Pons (tissue), 1 donor: ENCODE results near the gene ZNF665.
"Not testable (repeated sequence)": the region's sequence is repeated elsewhere in the genome, so short reads cannot be mapped to it uniquely, and the experiment has no call there.

Source experiments
- DNase-seq: peaks from one replicate; pipeline ENCODE4 v3.0.0-alpha.2; 2016; ENCODE audit warnings: low spot score

ZNF665 gene

DNA sequence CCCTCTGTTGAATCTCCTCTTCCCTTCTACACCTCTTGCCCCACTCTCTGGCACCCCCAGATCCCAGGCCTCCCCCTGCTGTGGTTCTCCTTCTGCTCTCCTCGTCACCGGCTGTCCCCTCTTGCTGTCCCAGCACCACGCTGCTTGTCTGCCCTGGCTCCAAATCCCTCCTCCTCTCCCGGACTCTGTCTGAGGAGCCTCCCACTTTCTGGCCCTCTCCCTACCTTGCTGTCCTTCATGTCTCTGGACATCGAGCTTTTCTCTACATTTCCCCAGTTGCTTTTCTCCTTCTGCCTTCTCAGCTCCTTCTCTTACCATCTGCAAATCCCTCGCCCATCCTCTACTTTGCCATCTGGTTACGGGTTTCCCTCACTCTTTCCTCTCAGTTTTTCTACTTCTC, 35.5 kb downstream of the ZNF665 start:
- no peak for DNase-seq

DNA sequence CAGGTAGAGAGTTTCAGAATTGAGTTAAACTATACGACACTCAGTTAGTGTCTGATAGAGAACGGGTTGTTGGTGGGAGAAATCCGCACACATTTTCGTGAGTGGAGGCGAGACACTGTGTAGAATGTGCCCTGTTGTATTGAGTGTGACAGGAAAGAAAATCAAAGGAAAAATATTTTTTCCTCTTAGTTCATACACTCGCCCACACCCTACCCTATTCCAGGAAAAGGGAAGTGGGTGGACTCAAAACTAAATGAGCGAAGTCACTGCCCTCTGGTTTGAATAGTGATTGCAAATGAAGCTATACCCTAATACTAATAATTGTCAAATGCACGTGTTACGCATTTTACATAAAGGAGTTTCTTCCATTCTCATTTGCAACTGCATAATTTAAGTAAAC, 36.3 kb downstream of the ZNF665 start:
- DNase-seq: no peak

DNA sequence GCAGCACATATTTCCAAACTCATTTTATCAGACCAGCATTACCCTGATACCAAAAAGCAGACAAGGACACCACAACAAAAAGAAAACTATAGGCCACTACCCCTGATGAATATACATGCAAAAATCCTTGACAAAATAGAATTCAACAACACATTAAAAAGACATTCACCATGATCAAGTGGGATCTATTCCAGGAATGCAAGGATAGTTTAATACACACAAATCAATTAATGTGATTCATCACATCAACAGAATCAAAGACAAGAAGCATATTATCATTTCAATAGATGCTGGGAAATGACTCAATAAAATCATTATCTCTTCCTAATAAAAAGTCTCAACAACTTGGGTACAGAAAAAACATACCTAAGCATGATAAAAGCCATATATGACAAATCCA, 45.5 kb downstream of the ZNF665 start:
- DNase-seq: no peak

DNA sequence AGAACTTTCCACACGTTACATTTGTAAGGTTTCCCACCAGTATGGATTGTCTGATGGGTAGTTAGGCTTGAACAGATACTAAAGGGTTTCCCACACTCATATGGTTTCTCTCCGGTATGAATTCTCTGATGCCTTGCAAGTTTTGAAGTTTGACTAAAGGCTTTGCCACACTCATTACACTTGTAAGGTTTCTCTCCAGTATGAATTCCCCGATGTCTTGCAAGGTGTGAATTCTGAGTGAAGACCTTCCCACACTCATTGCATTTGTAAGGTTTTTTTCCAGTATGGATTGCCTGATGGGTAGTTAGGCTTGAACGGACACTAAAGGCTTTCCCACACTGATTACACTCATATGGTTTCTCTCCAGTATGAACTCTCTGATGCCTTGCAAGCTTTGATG, 52.8 kb downstream of the ZNF665 start:
- no peak for DNase-seq

DNA sequence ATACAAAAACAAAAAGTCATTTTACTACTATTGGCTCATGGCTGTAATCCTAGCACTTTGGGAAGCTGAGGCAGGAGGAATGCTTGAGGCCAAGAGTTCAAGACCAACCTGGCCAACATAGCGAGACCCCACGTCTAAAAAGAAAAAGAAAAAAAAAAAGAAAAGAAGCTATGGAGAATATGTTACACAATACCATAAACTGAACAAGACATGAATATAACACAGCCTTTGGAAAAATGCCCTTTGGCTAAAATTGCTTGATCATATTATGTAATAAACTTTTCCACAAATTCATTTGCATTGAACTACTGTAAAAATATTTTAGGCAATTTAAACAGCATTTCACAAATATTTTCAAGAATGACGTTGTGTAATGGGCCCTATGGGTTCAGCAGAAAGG, 56.7 kb downstream of the ZNF665 start:
- DNase-seq: no peak

DNA sequence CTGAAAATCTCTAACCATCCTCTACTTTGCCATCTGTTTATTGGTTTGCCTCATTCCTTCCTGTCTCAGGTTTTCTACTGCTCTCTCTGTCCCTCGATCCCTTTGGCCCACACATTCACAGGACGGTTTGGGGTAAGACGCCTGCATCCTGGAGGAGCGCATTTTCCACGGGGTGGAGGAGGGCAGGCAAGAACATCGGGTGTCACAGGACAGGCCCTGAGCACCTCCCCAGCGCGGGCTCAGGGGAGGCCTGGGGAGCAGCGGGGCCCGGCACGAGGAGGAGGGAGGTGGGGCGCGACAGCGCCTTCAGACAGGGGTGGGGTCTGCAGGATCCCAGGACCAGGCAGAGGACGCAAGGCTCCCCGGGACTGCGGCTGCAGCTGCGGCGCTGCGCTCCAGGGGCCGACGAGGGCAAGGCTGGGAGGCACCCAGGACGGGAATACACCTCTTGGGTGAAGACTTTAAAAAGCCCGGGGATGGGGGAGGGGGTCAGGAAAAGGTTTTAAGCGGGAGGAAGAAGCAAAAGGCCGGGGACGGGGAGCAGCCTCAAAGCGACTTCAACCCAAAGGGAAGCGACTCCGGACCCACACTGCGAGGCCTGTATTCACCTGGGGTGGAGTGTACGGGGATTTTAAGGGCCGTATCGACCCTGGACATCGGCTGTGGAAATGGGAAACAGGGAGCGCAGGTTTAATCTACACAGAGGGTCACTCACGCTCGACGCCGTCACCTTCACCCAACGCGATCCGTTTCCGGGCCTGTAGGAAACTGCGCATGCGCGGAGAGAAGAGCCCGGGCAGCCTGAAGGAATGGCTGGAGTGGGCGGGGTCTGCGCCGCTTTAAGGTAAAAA, 60.8 kb downstream of the ZNF665 start, which contains the start of gene ZNF415:
TSS of gene ZNF415 (minus strand) at position 770 of the 851 bp plus-strand sequence. CDS start 10,234 bp downstream, outside the sequence.
- DNase-seq: peak; percentile 63

DNA sequence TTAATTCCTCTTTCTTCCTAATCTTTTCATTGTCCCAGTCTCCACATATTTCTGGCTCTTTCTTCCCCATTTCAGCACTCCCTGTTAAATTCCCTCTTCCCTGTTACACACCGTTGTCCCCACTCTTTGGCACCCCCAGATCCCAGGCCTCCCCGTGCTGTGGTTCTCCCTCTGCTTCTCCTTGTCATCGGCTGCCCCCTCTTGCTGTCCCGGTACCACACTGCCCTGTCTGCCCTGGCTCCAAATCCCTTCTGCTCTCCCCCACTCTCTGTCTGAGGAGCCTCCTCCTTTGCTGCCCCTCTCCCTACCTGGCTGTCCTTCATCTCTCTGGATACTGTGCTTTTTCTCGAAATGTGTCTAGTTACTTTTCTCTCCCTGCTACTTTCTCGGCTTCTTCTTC, 61.4 kb downstream of the ZNF665 start:
- no peak for DNase-seq

DNA sequence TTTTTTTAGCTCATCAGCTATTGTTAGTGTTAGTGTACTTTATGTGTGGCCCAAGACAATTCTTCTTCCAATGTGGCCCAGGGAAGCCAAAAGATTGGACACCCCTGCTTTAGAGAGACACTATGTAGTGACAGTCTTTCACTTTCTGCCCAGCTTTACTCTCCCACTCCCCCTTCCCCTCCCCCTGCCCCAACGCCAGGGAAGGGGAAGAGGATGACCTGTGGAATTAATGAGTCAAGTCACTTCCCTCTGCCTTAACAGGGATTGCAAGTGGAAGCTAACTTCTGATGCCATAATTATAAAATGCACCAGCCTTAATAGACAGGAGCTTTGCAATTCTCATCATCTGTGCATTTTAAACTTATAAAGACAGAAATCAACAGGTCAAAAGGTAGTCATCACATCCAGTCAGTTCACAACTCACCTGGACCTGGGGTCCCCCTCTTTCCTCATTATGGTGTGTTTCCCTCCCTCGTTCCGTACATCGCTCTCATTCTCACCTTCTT, 62.0 kb downstream of the ZNF665 start:
- no peak for DNase-seq

DNA sequence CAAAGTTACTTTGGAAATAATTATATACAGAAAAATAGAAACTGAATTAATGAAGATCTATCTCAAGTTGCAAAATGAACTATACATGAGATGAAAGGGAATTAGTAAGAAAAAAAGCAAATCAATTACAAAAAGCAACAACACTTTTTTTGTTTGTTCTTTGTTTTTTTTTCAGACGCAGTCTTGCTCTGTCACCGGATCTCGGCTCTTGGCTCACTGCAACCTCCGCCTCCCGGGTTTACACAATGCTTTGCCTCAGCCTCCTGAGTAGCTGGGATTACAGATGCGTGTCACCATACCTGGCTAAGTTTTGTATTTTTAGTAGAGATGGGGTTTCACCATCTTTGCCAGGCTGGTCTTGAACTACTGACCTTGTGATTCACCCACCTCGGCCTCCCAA, 62.7 kb downstream of the ZNF665 start:
- peak; percentile 51 for DNase-seq

DNA sequence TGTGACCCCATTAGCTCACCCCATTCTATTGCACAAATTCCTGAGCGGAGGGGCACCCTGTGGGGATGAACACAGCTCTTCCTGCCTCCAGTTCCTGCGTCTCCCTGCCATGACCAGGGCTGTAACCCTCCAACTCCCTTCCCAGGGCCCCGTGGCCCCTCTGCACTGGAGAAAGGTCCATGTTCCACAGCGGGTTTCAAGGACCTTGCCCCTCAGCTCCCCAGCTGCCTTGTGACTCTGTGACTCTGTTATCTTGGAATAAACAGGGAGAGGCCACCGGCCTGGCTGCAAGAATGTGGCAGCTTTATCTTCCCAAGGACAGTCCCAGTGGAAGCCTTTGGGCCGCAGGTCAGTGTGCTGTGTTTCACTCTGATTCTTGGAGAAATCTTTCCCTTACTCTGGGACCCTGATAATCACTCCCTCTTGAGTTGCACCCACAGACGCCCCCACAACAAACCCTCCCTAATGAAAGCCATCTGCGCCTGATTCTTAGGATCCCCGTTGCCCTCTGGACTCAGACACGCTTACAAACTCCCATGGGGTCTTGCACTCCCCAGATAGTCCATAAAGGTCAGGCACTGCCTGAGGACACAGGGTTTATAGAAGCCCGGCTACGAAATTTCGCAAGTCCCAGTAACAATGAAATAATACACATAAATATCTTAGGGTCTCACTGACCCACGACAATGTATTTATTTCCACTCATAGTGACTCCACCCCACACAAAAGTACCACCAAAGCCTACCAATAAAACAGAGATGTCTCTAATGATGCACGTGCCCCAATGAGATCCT, 66.2 kb downstream of the ZNF665 start:
- DNase-seq: not testable (repeated sequence)

DNA sequence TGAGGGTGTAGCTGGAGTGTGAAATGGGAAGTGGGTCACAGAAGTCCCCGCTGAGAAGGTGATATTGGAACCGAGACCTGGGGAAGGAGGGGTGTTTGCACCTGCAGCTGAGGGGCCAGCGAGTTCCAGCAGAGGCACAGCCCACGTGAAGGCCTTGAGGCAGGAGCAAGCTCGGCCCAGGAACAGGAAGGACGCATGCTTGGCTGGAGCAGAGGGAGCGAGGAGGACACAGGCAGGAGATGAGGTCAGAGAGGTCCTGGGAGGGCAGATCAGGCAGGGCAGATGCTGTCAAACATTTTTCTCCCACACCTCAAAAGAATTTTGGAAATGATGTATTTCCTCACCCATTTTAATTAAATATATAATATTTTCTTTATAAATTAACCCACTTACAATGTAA, 69.8 kb downstream of the ZNF665 start:
- no peak for DNase-seq
